Nephron (organoid): ENCODE measurements around the gene MAP3K4.

Experiments
- H3K27ac Mint-ChIP-seq, 3 experiments: 2 replicates each; pipeline ENCODE4 v1.8.0; 2020; ENCODE audit warnings: mixed read lengths in 3 of 3, mild to moderate bottlenecking in 2 of 3, moderate library complexity in 1 of 3
- H3K27me3 Mint-ChIP-seq: 2 replicates; pipeline ENCODE4 v1.8.0; 2021; ENCODE audit warnings: low read depth, mild to moderate bottlenecking, moderate library complexity, mixed read lengths
- H3K36me3 Mint-ChIP-seq: 2 replicates; pipeline ENCODE4 v1.8.0; 2020; ENCODE audit warnings: low read depth, mixed read lengths
- H3K4me1 Mint-ChIP-seq: 2 replicates; pipeline ENCODE4 v1.8.0; 2020; ENCODE audit warnings: mixed read lengths
- H3K4me3 Mint-ChIP-seq, 3 experiments: 2 replicates each; pipeline ENCODE4 v1.8.0; 2020; ENCODE audit warnings: mild to moderate bottlenecking in 3 of 3, mixed read lengths in 3 of 3, moderate library complexity in 2 of 3
- H3K9me3 Mint-ChIP-seq: 2 replicates; pipeline ENCODE4 v1.8.0; 2020; ENCODE audit warnings: mixed read lengths
- CTCF ChIP-seq, 3 experiments: fragments of 200-600 bp; sonication (generic); IDR thresholded peaks; one replicate each; pipeline ENCODE4 v1.5.0; 2021; ENCODE audit warnings: antibody characterized with exemption in 3 of 3; ENCODE audit not compliant: unreplicated experiment in 3 of 3

MAP3K4 gene

DNA sequence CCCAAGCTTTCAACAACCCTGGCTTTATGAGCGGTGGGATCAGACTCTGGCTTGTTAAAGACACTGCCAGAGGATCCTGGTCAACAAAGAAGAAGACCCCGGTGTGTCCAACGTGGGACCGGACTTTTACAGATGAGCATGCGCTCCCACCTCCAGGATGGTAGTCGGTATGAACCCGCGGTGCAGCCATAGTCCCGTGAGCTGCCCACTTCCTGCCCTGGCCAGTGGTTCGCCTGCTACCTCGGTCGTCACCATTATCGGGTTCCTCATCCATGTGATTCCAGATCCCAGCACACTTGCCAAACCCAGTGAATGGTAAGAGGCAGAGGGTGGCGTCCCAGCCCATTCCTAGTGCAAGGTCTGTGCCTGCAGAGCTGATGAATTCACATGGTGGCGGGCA, 169.6 kb downstream of the MAP3K4 start:
- TF ChIP-seq CTCF (IDR thresholded peaks at IDR 0.05; ENCODE audit: unreplicated experiment in 3 of 3): no peak
- H3K9me3 Mint-ChIP-seq: no peaks in the 10 kb centered on the region
- peaks cover 62% of the 10 kb centered on the region for H3K36me3 Mint-ChIP-seq
- no peak overlapping the region for H3K4me3 Mint-ChIP-seq
- no peak overlapping the region for H3K27ac Mint-ChIP-seq
- H3K4me1 Mint-ChIP-seq: peaks cover 8% of the 10 kb centered on the region
- no peaks in the 10 kb centered on the region for H3K27me3 Mint-ChIP-seq

- Mint-ChIP-seq H3K4me1 (peaks cover 8% of the 10 kb centered on the region), H3K27me3 (no peaks in the 10 kb centered on the region), H3K4me3 (no peak overlapping the region), H3K36me3 (peaks cover 59% of the 10 kb centered on the region), H3K9me3 (no peaks in the 10 kb centered on the region), H3K27ac (no peak overlapping the region)
- no peak for TF ChIP-seq CTCF (IDR thresholded peaks at IDR 0.05; ENCODE audit: unreplicated experiment in 3 of 3)
These were observed 170.5 kb downstream of the MAP3K4 start for GRCh38 chr6:161161889-161162624.

DNA sequence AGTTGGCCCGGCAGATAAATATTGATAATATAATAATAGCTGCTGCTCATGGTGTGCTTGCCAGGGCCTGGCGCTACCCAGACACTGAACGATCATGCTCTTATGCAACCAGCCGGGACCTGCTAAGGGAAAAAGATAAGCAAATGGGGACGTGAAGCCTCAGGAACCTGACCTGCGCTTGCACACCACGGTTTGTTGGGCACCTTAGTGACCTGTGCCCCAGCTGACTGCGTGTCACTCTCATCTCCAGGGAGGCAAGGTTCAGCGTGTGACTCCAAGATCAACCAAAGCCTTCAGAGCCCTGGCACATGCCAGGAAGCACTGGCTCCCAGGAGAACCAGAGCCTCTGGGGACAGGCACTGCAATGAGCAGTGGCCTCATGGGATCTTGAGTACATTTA, 171.2 kb downstream of the MAP3K4 start:
- Mint-ChIP-seq H3K27me3 (no peaks in the 10 kb centered on the region), H3K36me3 (peaks cover 53% of the 10 kb centered on the region), H3K27ac (no peak overlapping the region), H3K4me1 (peaks cover 8% of the 10 kb centered on the region), H3K9me3 (no peaks in the 10 kb centered on the region), H3K4me3 (no peak overlapping the region)
- no peak for TF ChIP-seq CTCF (IDR thresholded peaks at IDR 0.05; ENCODE audit: unreplicated experiment in 3 of 3)

DNA sequence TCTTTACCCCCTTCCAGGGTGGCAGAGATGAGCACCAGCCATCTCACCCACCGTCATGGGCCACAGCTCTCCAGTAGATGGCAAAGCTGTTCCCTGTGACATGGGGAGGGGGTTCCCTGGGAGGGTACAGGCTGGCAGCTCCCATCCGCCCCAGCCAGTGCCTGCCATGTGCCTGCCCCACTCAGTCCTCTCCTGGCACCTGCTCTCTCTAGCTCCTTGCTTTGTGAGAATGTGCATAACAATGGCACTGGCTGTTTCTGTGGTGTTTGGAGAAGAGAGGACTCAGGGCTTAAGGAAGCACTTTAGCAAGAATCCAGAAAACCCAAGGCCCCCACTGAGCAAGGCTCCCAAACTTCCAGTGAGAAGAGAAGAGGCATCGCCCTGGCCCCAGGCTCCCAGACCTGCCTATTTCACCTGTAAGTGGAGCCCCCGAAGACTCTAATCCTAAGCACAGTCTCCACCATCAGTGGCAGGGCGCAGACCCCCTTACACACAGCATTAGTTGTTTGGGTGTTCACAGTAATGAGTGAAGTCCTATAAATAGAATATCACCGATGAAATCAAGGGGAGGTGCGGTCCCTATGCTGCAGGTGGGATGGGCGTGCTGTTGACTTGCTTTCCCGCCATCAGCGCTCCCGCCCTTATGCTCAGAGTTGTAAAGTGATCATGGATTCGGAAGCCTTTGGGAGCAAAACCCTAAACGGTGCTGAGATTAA, 172.1 kb downstream of the MAP3K4 start:
- Mint-ChIP-seq H3K4me1 (peaks cover 13% of the 10 kb centered on the region), H3K36me3 (peaks cover 47% of the 10 kb centered on the region), H3K27me3 (no peaks in the 10 kb centered on the region), H3K9me3 (no peaks in the 10 kb centered on the region), H3K27ac (no peak overlapping the region), H3K4me3 (no peak overlapping the region)
- TF ChIP-seq CTCF (IDR thresholded peaks at IDR 0.05; ENCODE audit: unreplicated experiment in 3 of 3): no peak

DNA sequence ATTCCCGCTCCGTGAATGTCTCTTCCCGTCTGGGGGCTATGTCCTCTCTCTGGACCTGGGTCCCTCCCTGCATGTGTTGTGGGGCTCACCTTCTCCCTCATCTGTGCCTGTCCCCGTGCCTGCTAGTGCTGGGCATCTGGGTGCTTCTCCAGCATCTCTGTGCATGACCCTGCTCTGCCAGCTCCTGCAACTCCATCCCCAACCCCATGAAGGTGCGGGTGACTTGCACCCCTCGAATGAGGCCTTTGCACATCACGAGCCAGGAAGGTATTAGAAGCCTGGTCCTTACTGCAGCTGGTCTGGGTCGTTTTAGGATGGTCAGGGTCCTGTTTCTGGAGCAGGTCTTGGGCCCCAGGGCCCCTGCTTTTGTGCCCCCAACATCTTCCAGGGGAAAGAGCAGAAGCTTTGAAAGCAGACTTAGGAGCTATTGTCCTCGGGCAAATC, 172.6 kb downstream of the MAP3K4 start:
- H3K4me1 Mint-ChIP-seq: peaks cover 19% of the 10 kb centered on the region
- H3K27ac Mint-ChIP-seq: no peak overlapping the region
- no peaks in the 10 kb centered on the region for H3K27me3 Mint-ChIP-seq
- H3K9me3 Mint-ChIP-seq: no peaks in the 10 kb centered on the region
- H3K4me3 Mint-ChIP-seq: no peak overlapping the region
- peaks cover 47% of the 10 kb centered on the region for H3K36me3 Mint-ChIP-seq
- TF ChIP-seq CTCF (IDR thresholded peaks at IDR 0.05; ENCODE audit: unreplicated experiment in 3 of 3): no peak
